Mesendoderm (in vitro differentiated cells): ENCODE results near the gene SSR2.

ENCODE experiments used
- DNase-seq: peaks from one replicate; pipeline ENCODE4 v3.0.0; 2013
- H2AK5ac ChIP-seq: 2 replicates; pipeline ENCODE4 v1.6.1; 2013; ENCODE audit warnings: low read length, inconsistent platforms
- H2BK120ac ChIP-seq: 2 replicates; pipeline ENCODE4 v1.6.1; 2013; ENCODE audit warnings: low read depth, mild to moderate bottlenecking, low read length, moderate library complexity, mixed read lengths
- H2BK15ac ChIP-seq: replicated peaks from 2 replicates; pipeline ENCODE4 v1.6.1; 2013; ENCODE audit warnings: low read depth, mild to moderate bottlenecking, moderate library complexity
- H2BK5ac ChIP-seq: 2 replicates; pipeline ENCODE4 v1.6.1; 2013; ENCODE audit warnings: low read length, inconsistent platforms
- H3K18ac ChIP-seq: 2 replicates; pipeline ENCODE4 v1.6.1; 2013; ENCODE audit warnings: mild to moderate bottlenecking, low read length, mixed read lengths
- H3K23ac ChIP-seq: one replicate; pipeline ENCODE4 v1.6.1; 2013; ENCODE audit warnings: low read length
- H3K27ac ChIP-seq: 2 replicates; pipeline ENCODE4 v1.5.1; 2013; ENCODE audit warnings: low read depth, mild to moderate bottlenecking, inconsistent platforms, low read length, moderate library complexity
- H3K27me3 ChIP-seq: 2 replicates; pipeline ENCODE4 v1.6.1; 2013; ENCODE audit warnings: low read length, control low read depth, mild to moderate bottlenecking, inconsistent platforms; ENCODE audit not compliant: insufficient read depth, poor library complexity
- H3K36me3 ChIP-seq: 2 replicates; pipeline ENCODE4 v1.6.1; 2013; ENCODE audit warnings: low read length, inconsistent platforms; ENCODE audit not compliant: control insufficient read depth, insufficient read depth
- H3K4ac ChIP-seq: one replicate; pipeline ENCODE4 v1.6.1; 2013; ENCODE audit warnings: low read depth, mild to moderate bottlenecking, low read length, moderate library complexity
- H3K4me1 ChIP-seq: 2 replicates; pipeline ENCODE4 v1.6.1; 2013; ENCODE audit warnings: low read depth, low read length, inconsistent platforms; ENCODE audit not compliant: control insufficient read depth
- H3K4me2 ChIP-seq: 2 replicates; pipeline ENCODE4 v1.6.1; 2013; ENCODE audit warnings: low read length
- H3K4me3 ChIP-seq: 2 replicates; pipeline ENCODE4 v1.5.1; 2013; ENCODE audit warnings: mild to moderate bottlenecking, low read length
- H3K56ac ChIP-seq: one replicate; pipeline ENCODE4 v1.6.1; 2013; ENCODE audit warnings: low read length
- H3K79me1 ChIP-seq: 2 replicates; pipeline ENCODE4 v1.6.1; 2013; ENCODE audit warnings: low read length, inconsistent platforms
- H3K79me2 ChIP-seq: 2 replicates; pipeline ENCODE4 v1.6.1; 2013; ENCODE audit warnings: mild to moderate bottlenecking, low read length; ENCODE audit not compliant: control insufficient read depth, insufficient read depth
- H3K9ac ChIP-seq: 2 replicates; pipeline ENCODE4 v1.6.1; 2013; ENCODE audit warnings: low read length, inconsistent platforms
- H4K5ac ChIP-seq: one replicate; pipeline ENCODE4 v1.6.1; 2013; ENCODE audit warnings: low read length
- H4K8ac ChIP-seq: one replicate; pipeline ENCODE4 v1.6.1; 2013; ENCODE audit warnings: low read depth, mild to moderate bottlenecking, control low read depth, low read length, moderate library complexity
- WGBS: extraction: QIAGEN DNeasy Blood & Tissue Kit; methylation state at CpG from one replicate; pipeline ENCODE4 v1.1.7; 2013; ENCODE audit warnings: low lambda C conversion rate, missing lambda C conversion rate; ENCODE audit not compliant: insufficient coverage; ENCODE audit errors: extremely low coverage; 5-methylcytosine and 5-hydroxymethylcytosine counted together

SSR2 gene

DNA sequence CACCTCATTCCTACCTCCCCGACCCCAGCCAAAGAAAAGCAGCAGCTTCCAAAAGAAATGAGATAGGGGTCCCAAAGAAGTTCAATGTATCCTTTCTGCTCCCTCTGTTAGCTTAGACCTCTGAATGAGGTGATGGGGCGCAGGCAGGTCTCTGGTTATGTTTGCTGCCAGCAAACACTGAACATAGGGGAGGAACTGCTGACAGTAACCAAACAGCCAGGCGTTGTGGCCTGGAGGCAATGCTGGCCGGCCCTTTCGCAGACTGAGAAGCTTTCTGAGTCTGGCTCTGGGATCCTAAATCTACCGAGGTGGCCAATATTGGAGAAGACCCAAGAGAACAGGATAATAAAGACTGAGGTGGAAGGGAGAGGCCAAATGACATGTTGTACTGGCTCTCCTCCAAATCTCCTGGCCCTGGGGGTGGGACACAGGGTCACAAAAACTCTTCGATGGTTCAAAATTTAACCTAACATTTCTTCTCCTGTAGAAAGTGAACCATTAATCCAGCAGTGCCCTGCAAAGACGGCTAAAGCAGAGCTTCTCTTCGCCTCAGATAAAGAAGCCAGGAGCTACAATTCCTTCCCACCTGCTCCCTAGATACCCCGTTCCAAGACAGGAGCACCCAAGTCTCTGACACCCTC, 19.6 kb downstream of the SSR2 start:
- Histone ChIP-seq H3K27me3 (peaks cover 2% of the 10 kb centered on the region), H4K8ac (no peak overlapping the region), H3K27ac (no peak overlapping the region), H2BK120ac (no peak overlapping the region), H2BK5ac (no peak overlapping the region), H3K4me3 (no peak overlapping the region), H3K4me2 (no peak overlapping the region), H3K79me1 (no peaks in the 10 kb centered on the region), H3K9ac (no peak overlapping the region), H3K36me3 (no peaks in the 10 kb centered on the region), H3K79me2 (no peaks in the 10 kb centered on the region), H3K18ac (no peak overlapping the region), H3K4ac (no peak overlapping the region), H3K56ac (no peak overlapping the region), H2AK5ac (no peak overlapping the region), H3K4me1 (no peaks in the 10 kb centered on the region), H2BK15ac (no peak overlapping the region), H4K5ac (no peak overlapping the region), H3K23ac (no peak overlapping the region)
- no peak for DNase-seq
- WGBS = no CpG with 5 or more reads among the region's 10 CpGs

DNA sequence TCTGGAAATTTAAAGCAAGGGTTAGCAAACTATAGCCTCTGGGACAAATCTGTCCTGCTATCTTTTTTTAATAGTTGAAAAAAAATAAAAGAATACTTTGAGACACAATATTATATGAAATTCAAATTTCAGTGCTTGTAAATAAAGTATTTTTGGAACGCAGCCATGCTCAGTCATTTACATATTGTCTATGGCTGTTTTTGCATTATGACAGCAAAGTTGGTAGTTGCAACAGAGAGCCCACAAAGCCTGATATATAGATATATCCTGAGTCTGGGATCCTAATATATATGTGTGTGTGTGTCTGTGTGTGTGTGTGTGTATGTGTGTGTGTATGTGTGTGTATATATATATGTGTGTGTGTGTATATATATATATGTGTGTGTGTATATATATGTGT, 20.8 kb downstream of the SSR2 start:
- H3K56ac ChIP-seq = no peak overlapping the region
- peaks cover 2% of the 10 kb centered on the region for H3K4me1 ChIP-seq
- H3K27me3 ChIP-seq = peaks cover 2% of the 10 kb centered on the region
- no peak overlapping the region for H3K27ac ChIP-seq
- H3K4ac ChIP-seq = no peak overlapping the region
- H3K23ac ChIP-seq = no peak overlapping the region
- H3K4me2 ChIP-seq = no peak overlapping the region
- WGBS = no CpG with 5 or more reads among the region's 1 CpG
- H4K5ac ChIP-seq = no peak overlapping the region
- H3K9ac ChIP-seq = no peak overlapping the region
- no peak overlapping the region for H2BK5ac ChIP-seq
- H3K79me1 ChIP-seq = no peaks in the 10 kb centered on the region
- H2BK120ac ChIP-seq = no peak overlapping the region
- H2BK15ac ChIP-seq = no peak overlapping the region
- no peak overlapping the region for H3K18ac ChIP-seq
- H4K8ac ChIP-seq = no peak overlapping the region
- no peak overlapping the region for H3K4me3 ChIP-seq
- no peaks in the 10 kb centered on the region for H3K36me3 ChIP-seq
- DNase-seq = no peak
- H2AK5ac ChIP-seq = no peak overlapping the region
- H3K79me2 ChIP-seq = no peaks in the 10 kb centered on the region

GRCh38 chr1:155996166-155996565, 24.6 kb downstream of the SSR2 start:
- H3K23ac ChIP-seq = no peak overlapping the region
- H3K18ac ChIP-seq = no peak overlapping the region
- no peaks in the 10 kb centered on the region for H3K79me2 ChIP-seq
- no peak overlapping the region for H2BK120ac ChIP-seq
- H3K4me3 ChIP-seq = no peak overlapping the region
- peak; percentile 84 for DNase-seq
- no peak overlapping the region for H4K5ac ChIP-seq
- H3K4me2 ChIP-seq = no peak overlapping the region
- no peak overlapping the region for H4K8ac ChIP-seq
- no peak overlapping the region for H2AK5ac ChIP-seq
- no peaks in the 10 kb centered on the region for H3K79me1 ChIP-seq
- peak overlapping the region; percentile 11 for H3K27ac ChIP-seq
- peak overlapping the region; percentile 35 for H3K56ac ChIP-seq
- no peak overlapping the region for H2BK5ac ChIP-seq
- H3K4me1 ChIP-seq = peaks cover 2% of the 10 kb centered on the region
- WGBS = no CpG with 5 or more reads among the region's 2 CpGs
- H2BK15ac ChIP-seq = no peak overlapping the region
- H3K27me3 ChIP-seq = peaks cover 2% of the 10 kb centered on the region
- no peak overlapping the region for H3K4ac ChIP-seq
- H3K36me3 ChIP-seq = no peaks in the 10 kb centered on the region
- no peak overlapping the region for H3K9ac ChIP-seq

- no peak overlapping the region for H3K23ac ChIP-seq
- WGBS = no CpG with 5 or more reads among the region's 3 CpGs
Measured at GRCh38 chr1:155993595-155993994, 27.2 kb downstream of the SSR2 start.

DNA sequence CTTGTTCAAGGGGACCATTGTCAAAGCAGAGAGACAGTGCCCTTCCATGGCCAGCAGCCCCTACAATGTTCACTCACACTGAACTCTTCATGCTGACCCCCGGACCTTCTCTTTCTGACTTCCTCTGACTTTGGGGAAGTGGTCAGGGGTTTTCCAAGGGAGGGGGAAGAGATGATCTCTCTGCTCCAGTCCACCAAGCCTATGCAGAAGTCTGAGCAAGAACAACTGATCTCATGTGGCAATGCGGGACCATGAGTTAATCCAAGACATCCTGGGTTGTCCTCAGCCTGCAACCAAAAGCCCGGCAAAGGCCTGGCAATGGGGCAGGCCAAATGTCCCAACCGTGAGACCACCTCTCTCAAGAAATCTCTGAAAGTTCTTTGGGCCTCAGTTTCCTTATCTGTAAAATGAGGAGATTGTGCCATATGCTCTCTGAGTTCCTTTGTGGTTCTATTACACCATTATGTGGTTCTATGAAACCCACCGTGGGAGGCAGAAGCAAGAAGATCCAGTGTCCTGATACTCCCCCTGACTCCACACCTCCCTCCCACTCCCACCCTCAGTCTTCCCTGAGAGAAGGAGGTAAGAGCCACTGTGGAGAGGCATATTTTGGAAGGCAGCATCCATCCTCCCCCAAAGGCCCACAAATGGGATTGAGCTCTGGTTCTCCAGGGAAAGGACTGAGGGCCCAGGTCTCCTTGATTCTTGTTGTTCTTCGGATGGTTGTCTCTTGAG, 30.6 kb downstream of the SSR2 start:
- no peak overlapping the region for H3K4me3 ChIP-seq

More at GRCh38 chr1:155993595-155993994, 27.2 kb downstream of the SSR2 start:
- Histone ChIP-seq H3K56ac (no peak overlapping the region), H2BK15ac (no peak overlapping the region), H3K9ac (no peak overlapping the region), H3K4me2 (no peak overlapping the region), H3K4me1 (peaks cover 2% of the 10 kb centered on the region), H3K27ac (no peak overlapping the region), H4K8ac (no peak overlapping the region), H2AK5ac (no peak overlapping the region), H3K79me1 (no peaks in the 10 kb centered on the region), H3K27me3 (no peaks in the 10 kb centered on the region), H3K79me2 (no peaks in the 10 kb centered on the region), H3K4me3 (no peak overlapping the region), H3K36me3 (no peaks in the 10 kb centered on the region), H2BK120ac (no peak overlapping the region), H3K18ac (no peak overlapping the region), H4K5ac (no peak overlapping the region), H3K4ac (no peak overlapping the region), H2BK5ac (no peak overlapping the region)
- DNase-seq = no peak

More for the DNA sequence above, 30.6 kb downstream of the SSR2 start:
- no peak overlapping the region for H3K4ac ChIP-seq
- no peak overlapping the region for H3K23ac ChIP-seq
- no peaks in the 10 kb centered on the region for H3K27me3 ChIP-seq
- no peaks in the 10 kb centered on the region for H3K36me3 ChIP-seq
- no peaks in the 10 kb centered on the region for H3K79me1 ChIP-seq
- no peak overlapping the region for H3K18ac ChIP-seq
- no peak overlapping the region for H4K5ac ChIP-seq
- no peak overlapping the region for H4K8ac ChIP-seq
- H3K27ac ChIP-seq = no peak overlapping the region
- no peak overlapping the region for H2BK15ac ChIP-seq
- H3K9ac ChIP-seq = no peak overlapping the region
- H2AK5ac ChIP-seq = no peak overlapping the region
- no peak overlapping the region for H2BK5ac ChIP-seq
- DNase-seq = no peak
- H3K4me1 ChIP-seq = no peaks in the 10 kb centered on the region
- no peaks in the 10 kb centered on the region for H3K79me2 ChIP-seq
- H2BK120ac ChIP-seq = no peak overlapping the region
- no peak overlapping the region for H3K56ac ChIP-seq
- H3K4me2 ChIP-seq = no peak overlapping the region
- no CpG with 5 or more reads among the region's 6 CpGs for WGBS
